Osteoblast (primary cell): Measurements from ENCODE around the gene ZNF354C. TPM values are rescaled to one million over a fixed set of nuclear protein-coding genes. Genes with fewer than 3 reads are reported as not detected.
A peak's percentile ranks its signal among the peaks of the same experiment; 100 is the strongest.

Source experiments
- DNase-seq: peaks from one replicate; pipeline ENCODE4 v3.0.0; 2011; ENCODE audit warnings: low spot score, mixed read lengths; ENCODE audit not compliant: insufficient read length; ENCODE audit errors: missing footprints
- H2AFZ ChIP-seq: 2 replicates; pipeline ENCODE4 v1.6.0; 2011; ENCODE audit warnings: mild to moderate bottlenecking, low read length
- H3K27ac ChIP-seq: 2 replicates; pipeline ENCODE4 v1.5.1; 2011; ENCODE audit warnings: mild to moderate bottlenecking, low read depth, low read length, moderate library complexity
- H3K27me3 ChIP-seq: 2 replicates; pipeline ENCODE4 v1.6.0; 2012; ENCODE audit warnings: mild to moderate bottlenecking, control low read depth, inconsistent platforms, low read length, moderate library complexity; ENCODE audit not compliant: insufficient read depth
- H3K36me3 ChIP-seq: 2 replicates; pipeline ENCODE4 v1.5.1; 2011; ENCODE audit warnings: mild to moderate bottlenecking, low read length, control low read depth, moderate library complexity; ENCODE audit not compliant: insufficient read depth
- H3K4me1 ChIP-seq: 2 replicates; pipeline ENCODE4 v1.5.1; 2011; ENCODE audit warnings: mild to moderate bottlenecking, low read length, control low read depth, moderate library complexity; ENCODE audit not compliant: insufficient read depth
- H3K4me2 ChIP-seq: 2 replicates; pipeline ENCODE4 v1.6.0; 2011; ENCODE audit warnings: mild to moderate bottlenecking, low read length; ENCODE audit not compliant: insufficient read depth
- H3K4me3 ChIP-seq: fragments of 200-600 bp; sonication (generic); 3 replicates; pipeline ENCODE4 v1.5.1; 2012; ENCODE audit warnings: mild to moderate bottlenecking, low read length, inconsistent platforms; ENCODE audit not compliant: insufficient read depth
- H3K79me2 ChIP-seq: 2 replicates; pipeline ENCODE4 v1.6.0; 2012; ENCODE audit warnings: mild to moderate bottlenecking, low read length, control low read depth, inconsistent platforms; ENCODE audit not compliant: insufficient read depth
- H3K9me3 ChIP-seq: 2 replicates; pipeline ENCODE4 v1.5.1; 2011; ENCODE audit warnings: low read depth, low read length, control low read depth
- H4K20me1 ChIP-seq: 2 replicates; pipeline ENCODE4 v1.6.0; 2012; ENCODE audit warnings: mild to moderate bottlenecking, low read length, control low read depth; ENCODE audit not compliant: insufficient read depth
- CTCF ChIP-seq: IDR thresholded peaks from 2 replicates; pipeline ENCODE4 v1.5.1; 2011; ENCODE audit warnings: mild to moderate bottlenecking, low read depth, low read length, moderate library complexity; ENCODE audit errors: extremely low read depth
- total RNA-seq: library from RNA; depleted of rRNA; stranded (reverse); fragments of >200 nt; gene quantifications from 2 replicates; pipeline ENCODE4 v1.2.3, GENCODE V29; 2012

ZNF354C gene
- total RNA-seq, 1 donor: 7.6 TPM

- H3K4me2 ChIP-seq: no peak overlapping the region
- peaks cover 46% of the 10 kb centered on the region for H3K36me3 ChIP-seq
- DNase-seq: peak; percentile 67
- H4K20me1 ChIP-seq: no peaks in the 10 kb centered on the region
- H3K79me2 ChIP-seq: no peaks in the 10 kb centered on the region
- H2AFZ ChIP-seq: no peak overlapping the region
- no peak for TF ChIP-seq CTCF
- H3K27ac ChIP-seq: no peak overlapping the region
- no peaks in the 10 kb centered on the region for H3K4me1 ChIP-seq
- no peak overlapping the region for H3K4me3 ChIP-seq
- H3K9me3 ChIP-seq: no peaks in the 10 kb centered on the region
- H3K27me3 ChIP-seq: no peaks in the 10 kb centered on the region
Measured at GRCh38 chr5:179113945-179114641, 53.9 kb downstream of the ZNF354C start.

GRCh38 chr5:179114756-179115155, 54.6 kb downstream of the ZNF354C start:
- peak; percentile 35 for DNase-seq
- H3K36me3 ChIP-seq: peaks cover 46% of the 10 kb centered on the region

GRCh38 chr5:179115307-179115706, 55.1 kb downstream of the ZNF354C start:
- Histone ChIP-seq H3K9me3 (no peaks in the 10 kb centered on the region), H3K4me1 (no peaks in the 10 kb centered on the region), H3K4me3 (no peak overlapping the region), H3K4me2 (no peak overlapping the region), H4K20me1 (no peaks in the 10 kb centered on the region), H3K27me3 (no peaks in the 10 kb centered on the region), H3K36me3 (peaks cover 47% of the 10 kb centered on the region), H2AFZ (no peak overlapping the region), H3K79me2 (no peaks in the 10 kb centered on the region), H3K27ac (no peak overlapping the region)
- TF ChIP-seq CTCF: no peak
- no peak for DNase-seq

More at GRCh38 chr5:179114756-179115155, 54.6 kb downstream of the ZNF354C start:
- Histone ChIP-seq H3K9me3 (no peaks in the 10 kb centered on the region), H3K4me3 (no peak overlapping the region), H2AFZ (no peak overlapping the region), H3K27ac (no peak overlapping the region), H3K4me2 (no peak overlapping the region), H3K4me1 (no peaks in the 10 kb centered on the region), H3K27me3 (no peaks in the 10 kb centered on the region), H3K79me2 (no peaks in the 10 kb centered on the region), H4K20me1 (no peaks in the 10 kb centered on the region)
- TF ChIP-seq CTCF: no peak

- Histone ChIP-seq H3K4me3 (no peak overlapping the region), H3K4me2 (no peak overlapping the region), H4K20me1 (no peaks in the 10 kb centered on the region), H3K27ac (no peak overlapping the region), H3K4me1 (no peaks in the 10 kb centered on the region), H3K9me3 (no peaks in the 10 kb centered on the region), H3K27me3 (no peaks in the 10 kb centered on the region), H2AFZ (no peak overlapping the region), H3K79me2 (no peaks in the 10 kb centered on the region), H3K36me3 (peaks cover 53% of the 10 kb centered on the region)
- DNase-seq: peak; percentile 83
- TF ChIP-seq CTCF: no peak
Measured at GRCh38 chr5:179115845-179116524, 55.8 kb downstream of the ZNF354C start.
